GM12878 (cell line): ENCODE data around the gene ADAMTSL1. TPM values are rescaled to one million over a fixed set of nuclear protein-coding genes. Genes with fewer than 3 reads are reported as not detected.

Experiments
- ATAC-seq: fragments of 200-7000 bp; cut with Tn5 transposase; 3 replicates; pipeline ENCODE4 v1.9.1; 2020; ENCODE audit warnings: mild to moderate bottlenecking, moderate library complexity
- BruUV-seq: library from RNA; stranded (reverse); fragments of 400-500 nt; replicated peaks from 2 replicates; lab custom pipeline; 2021; lab: Mats Ljungman, UMichigan
- CTCF ChIA-PET: fragments of 300-600 bp; sonication (Branson Sonifier 250); formaldehyde crosslinking; extraction: SDS; loops from one replicate; lab custom pipeline; 2021; ENCODE audit warnings: inconsistent platforms; lab: Yijun Ruan, JAX
- POLR2A ChIA-PET: fragments of 350-600 bp; formaldehyde crosslinking; extraction: SDS; loops from one replicate; lab custom pipeline; 2021; ENCODE audit warnings: inconsistent platforms; lab: Charles Lee
- RAD21 ChIA-PET: fragments of 300-600 bp; sonication (Branson Sonifier 250); formaldehyde crosslinking; loops from one replicate; lab custom pipeline; 2023; ENCODE audit warnings: antibody characterized with exemption; ENCODE audit not compliant: unreplicated experiment; lab: Charles Lee
- SMC1A ChIA-PET: fragments of 300-600 bp; sonication (Branson Sonifier 250); formaldehyde crosslinking; loops from one replicate; lab custom pipeline; 2023; ENCODE audit not compliant: unreplicated experiment, uncharacterized antibody; lab: Charles Lee
- DNase-seq: peaks from one replicate; pipeline ENCODE4 v3.0.0-alpha.2; 2011; ENCODE audit warnings: low read depth, low spot score
- FAIRE-seq: peaks from 3 replicates; lab custom pipeline; 2011; peaks lifted over from hg19 to GRCh38; lab: Jason Lieb, UNC
- H2AFZ ChIP-seq: 2 replicates; pipeline ENCODE4 v1.6.0; 2011; ENCODE audit warnings: low read depth, low read length, control low read depth; ENCODE audit not compliant: control insufficient read depth
- H3K27ac ChIP-seq: 2 replicates; pipeline ENCODE4 v1.5.1; 2011; ENCODE audit warnings: control low read depth; ENCODE audit not compliant: control insufficient read depth, insufficient read depth
- H3K27me3 ChIP-seq, 2 experiments: replicated peaks in 1 of 2; 2 replicates each; pipeline versions ENCODE4 v1.6.0 to v1.6.1; 2011; ENCODE audit warnings: low read length in 1 of 2; ENCODE audit not compliant: control insufficient read depth in 2 of 2, insufficient read depth in 2 of 2
- H3K36me3 ChIP-seq, 2 experiments: 2 replicates each; pipeline ENCODE4 v1.5.1; 2011; ENCODE audit warnings: low read length in 1 of 2; ENCODE audit not compliant: control insufficient read depth in 2 of 2, insufficient read depth in 2 of 2
- H3K4me1 ChIP-seq: 2 replicates; pipeline ENCODE4 v1.6.1; 2011; ENCODE audit warnings: mild to moderate bottlenecking, low read length, moderate library complexity, mixed read lengths; ENCODE audit not compliant: control insufficient read depth, insufficient read depth
- H3K4me2 ChIP-seq: 2 replicates; pipeline ENCODE4 v1.6.0; 2011; ENCODE audit warnings: control low read depth; ENCODE audit not compliant: control insufficient read depth, insufficient read depth
- H3K4me3 ChIP-seq: fragments of 200-600 bp; sonication (generic); 2 replicates; pipeline ENCODE4 v1.5.1; 2016
- H3K79me2 ChIP-seq: 2 replicates; pipeline ENCODE4 v1.6.0; 2011; ENCODE audit warnings: low read length; ENCODE audit not compliant: control insufficient read depth, insufficient read depth
- H3K9ac ChIP-seq: 2 replicates; pipeline ENCODE4 v1.8.0; 2011; ENCODE audit warnings: low read length, control low read depth, mixed read lengths; ENCODE audit not compliant: control insufficient read depth, insufficient read depth
- H3K9me3 ChIP-seq: replicated peaks from 3 replicates; pipeline ENCODE4 v1.5.1; 2011; ENCODE audit warnings: mild to moderate bottlenecking, low read length; ENCODE audit not compliant: control insufficient read depth, insufficient read depth
- H4K20me1 ChIP-seq: 2 replicates; pipeline ENCODE4 v1.6.0; 2011; ENCODE audit not compliant: control insufficient read depth, insufficient read depth
- CBX5 ChIP-seq: sonication (generic); IDR thresholded peaks from 2 replicates; pipeline ENCODE4 v1.6.1; 2016; ENCODE audit warnings: low read depth, moderate library complexity, mild to moderate bottlenecking, inconsistent platforms
- CEBPZ ChIP-seq: fragments of 150-350 bp; IDR thresholded peaks from 2 replicates; pipeline ENCODE4 v1.6.1; 2016; ENCODE audit warnings: low read depth, low read length
- E2F8 ChIP-seq: fragments of 450-650 bp; IDR thresholded peaks from 2 replicates; pipeline ENCODE4 v1.6.1; 2018; ENCODE audit warnings: mild to moderate bottlenecking, low read depth, moderate library complexity; ENCODE audit not compliant: partially characterized antibody
- EED ChIP-seq: sonication (generic); IDR thresholded peaks from 2 replicates; pipeline ENCODE4 v1.6.1; 2016; ENCODE audit warnings: antibody characterized with exemption, low read depth
- NR2F1 ChIP-seq: fragments of 450-650 bp; conservative IDR thresholded peaks from 2 replicates; pipeline ENCODE4 v1.6.1; 2017; ENCODE audit warnings: mild to moderate bottlenecking
- TBL1XR1 ChIP-seq: IDR thresholded peaks from 2 replicates; pipeline ENCODE4 v1.6.1; 2012; ENCODE audit warnings: low read depth, low read length, improper control_type of control experiment
- YY1 ChIP-seq: IDR thresholded peaks from 2 replicates; pipeline ENCODE4 v1.6.1; 2011; ENCODE audit warnings: low read depth, mild to moderate bottlenecking, low read length
- ZBTB4 ChIP-seq: fragments of 450-650 bp; formaldehyde crosslinking; IDR thresholded peaks from 2 replicates; pipeline ENCODE4 v1.4.0; 2022; ENCODE audit warnings: mild to moderate bottlenecking, moderate library complexity
- ZNF592 ChIP-seq: fragments of 450-650 bp; IDR thresholded peaks from 2 replicates; pipeline ENCODE4 v1.6.1; 2017; ENCODE audit warnings: mild to moderate bottlenecking, moderate library complexity
- ZNF622 ChIP-seq: fragments of 450-650 bp; IDR thresholded peaks from 2 replicates; pipeline ENCODE4 v1.6.1; 2017; ENCODE audit warnings: mild to moderate bottlenecking, inconsistent platforms
- ZSCAN29 ChIP-seq: fragments of 450-650 bp; IDR thresholded peaks from 2 replicates; pipeline ENCODE4 v1.6.1; 2017; ENCODE audit warnings: mild to moderate bottlenecking, moderate library complexity
- in situ Hi-C: fragments of 300-500 bp; cut with MboI; formaldehyde crosslinking; loops from 9 replicates; pipeline ENCODE4 v1.14.3; 2018; ENCODE audit warnings: mixed read lengths
- intact Hi-C: fragments of 100-400 bp; cut with micrococcal nuclease; formaldehyde crosslinking; loops from one replicate; pipeline ENCODE4 v1.14.2; 2022; ENCODE audit not compliant: unreplicated experiment
- polyA plus RNA-seq, 11 experiments: library from polyadenylated mRNA; depleted of rRNA in 4 of 11; unstranded in 6 of 11; stranded (reverse) in 5 of 11; fragments of >200 nt; fragmentation: Nextera tagmentation in 4 of 11; fragmentation: Illumina TruSeq in 1 of 11; extraction: Ambion mirVana in 4 of 11; extraction: Trizol in 1 of 11; gene quantifications; 1 replicate in 1 of 11; 2 replicates in 10 of 11; pipeline versions ENCODE4 v1.2.1 to v1.2.3, GENCODE V29; 2011 to 2016; ENCODE audit warnings: inconsistent platforms in 2 of 11, missing spikeins in 2 of 11, low read depth in 1 of 11
- total RNA-seq, 4 experiments: library from RNA; depleted of rRNA in 3 of 4; stranded (reverse); fragments of >200 nt in 3 of 4; fragmentation: Illumina TruSeq in 1 of 4; extraction: Trizol in 1 of 4; gene quantifications; 2 replicates each; pipeline versions ENCODE4 v1.2.1 to v1.2.3, GENCODE V29; 2013 to 2021

ADAMTSL1 gene
- total and polyA plus RNA-seq, 10 of the 15 experiments (the other 5 are each of a cell fraction or from before 2014, with no cell fraction given): 0.01 to 0.10 (median 0.07) TPM; not detected in 6

GRCh38 chr9:18869725-18870124 lies 395.8 kb downstream of the ADAMTSL1 start:
- H3K79me2 ChIP-seq: no peaks in the 10 kb centered on the region
- H3K27ac ChIP-seq: no peak overlapping the region
- peaks cover 3% of the 10 kb centered on the region; the same call in 1 of the 2 replicates for H3K4me1 ChIP-seq
- no peak overlapping the region for H3K9ac ChIP-seq
- DNase-seq (no peak), FAIRE-seq (no peak), ATAC-seq (no peak)
- no peak overlapping the region for H3K4me2 ChIP-seq
- no peak overlapping the region for H2AFZ ChIP-seq
- in situ Hi-C loops (no loop called here), intact Hi-C loops (no loop called here)
- SMC1A ChIA-PET: interaction anchor here (0.7 to 1.0 kb wide), 2 partner anchors 12 to 680 kb away, joined by 3 to 4 read pairs; no protein-coding TSS in a partner anchor
- no peak overlapping the region for H3K4me3 ChIP-seq
- no TSS peak for BruUV-seq
- RAD21 ChIA-PET: no interaction called here
- CTCF ChIA-PET: interaction anchor here (0.5 kb wide), 1 partner anchor 31 kb away, joined by 3 read pairs; no protein-coding TSS in a partner anchor
- H3K27me3 ChIP-seq: no peaks in the 10 kb centered on the region
- no peaks in the 10 kb centered on the region for H3K36me3 ChIP-seq
- POLR2A ChIA-PET: no interaction called here
- H4K20me1 ChIP-seq: no peaks in the 10 kb centered on the region
- no peaks in the 10 kb centered on the region; the same call in 2 of the 3 replicates for H3K9me3 ChIP-seq
- TF ChIP-seq EED: no peak
- no peak for TF ChIP-seq ZNF622
- TF ChIP-seq NR2F1: no peak
- TF ChIP-seq ZSCAN29: no peak
- TF ChIP-seq ZNF592: no peak
- no peak for TF ChIP-seq YY1
- TF ChIP-seq TBL1XR1: no peak
- TF ChIP-seq CBX5: no peak
- no peak for TF ChIP-seq E2F8
- TF ChIP-seq CEBPZ: no peak
- TF ChIP-seq ZBTB4 (CRISPR knock-in tag): no peak
